Activated CD4-positive, CD25-positive, alpha-beta regulatory T cell treated with anti-CD3 and anti-CD28 coated beads, Interleukin-2, amount 50 U/mL, for 24 hours (primary cell): ENCODE data around the gene SCN8A.
A peak's percentile ranks its signal among the peaks of the same experiment; 100 is the strongest.
"Not testable (repeated sequence)": the region's sequence is repeated elsewhere in the genome, so short reads cannot be mapped to it uniquely, and the experiment has no call there.

ENCODE experiments used
- ATAC-seq, 2 donors: fragments of 150-1000 bp; cut with Tn5 transposase; one replicate each; pipeline ENCODE4 v1.10.0; 2021; ENCODE audit warnings: mild to moderate bottlenecking in 1 of 2, moderate library complexity in 1 of 2

The SCN8A gene

DNA sequence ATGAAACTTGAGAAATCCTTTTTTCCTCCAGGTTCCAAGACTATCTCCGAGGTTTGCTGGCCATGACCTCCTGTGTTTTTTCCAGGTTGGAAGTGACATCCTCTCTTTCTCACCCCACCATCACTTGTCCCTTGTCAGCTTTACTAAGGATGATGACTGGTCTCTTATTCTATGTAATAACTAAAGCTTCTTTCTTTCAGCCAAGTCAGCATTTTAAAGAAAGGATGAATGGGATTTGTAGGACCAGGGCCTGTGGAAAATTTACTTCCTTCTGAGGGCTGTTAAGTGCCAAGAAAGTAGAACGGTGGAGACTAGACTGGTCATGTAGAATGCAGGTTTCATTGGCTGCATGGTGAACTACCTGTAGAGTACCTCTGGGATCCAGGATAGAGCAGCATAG, 183.9 kb downstream of the SCN8A start:
- no peak for ATAC-seq

- no peak for ATAC-seq
These were observed 186.4 kb downstream of the SCN8A start for GRCh38 chr12:51777457-51777856.

- ATAC-seq, result no peak
These were observed 186.9 kb downstream of the SCN8A start for GRCh38 chr12:51777973-51778372.

- ATAC-seq, result no peak
These were observed 188.8 kb downstream of the SCN8A start for GRCh38 chr12:51779876-51780275.

GRCh38 chr12:51784688-51785087, 193.7 kb downstream of the SCN8A start:
- ATAC-seq, result no peak

DNA sequence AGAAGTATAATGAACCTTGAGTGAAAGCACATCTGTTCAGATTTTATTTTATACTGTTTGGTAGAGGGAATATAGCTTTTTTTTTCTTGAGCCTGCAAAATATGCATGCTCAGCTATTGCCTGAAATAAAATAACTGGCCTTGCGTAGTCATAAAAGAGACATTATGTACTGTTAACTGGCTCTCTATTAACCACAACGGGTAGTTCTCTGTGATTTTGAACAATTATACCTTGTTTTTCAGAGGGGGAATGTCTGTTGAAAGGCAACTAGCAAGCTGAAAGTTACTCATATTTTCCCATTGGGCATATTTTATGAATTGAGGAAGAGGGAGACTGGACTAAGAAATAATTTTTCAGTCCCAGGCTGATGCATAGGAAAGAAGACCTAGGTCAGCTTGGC, 194.9 kb downstream of the SCN8A start:
- ATAC-seq, result no peak

GRCh38 chr12:51788876-51789275, 197.8 kb downstream of the SCN8A start:
- ATAC-seq, result no peak

- ATAC-seq, result no peak
These were observed 201.4 kb downstream of the SCN8A start for GRCh38 chr12:51792417-51792816.

DNA sequence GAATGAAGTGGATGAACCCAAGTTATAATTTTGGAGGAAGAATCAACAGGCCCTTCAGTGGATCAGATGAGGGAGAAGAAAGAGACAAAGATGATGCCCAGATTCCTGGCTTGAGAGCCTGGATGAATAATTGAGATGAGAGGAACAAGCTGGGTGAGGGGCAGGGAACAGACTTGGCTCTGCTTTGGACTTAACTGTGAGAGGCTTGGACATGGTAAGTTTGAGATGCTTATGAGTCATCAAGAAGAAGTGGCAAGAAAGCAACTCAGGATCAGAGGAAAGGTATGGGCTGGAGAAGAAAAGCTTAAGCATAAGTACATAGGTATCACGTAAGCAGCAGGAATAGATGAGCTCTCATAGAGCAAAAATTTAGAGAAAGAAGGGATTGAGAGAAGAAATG, 202.2 kb downstream of the SCN8A start:
- ATAC-seq, result no peak

- ATAC-seq, result no peak
These were observed 206.3 kb downstream of the SCN8A start for GRCh38 chr12:51797301-51797700.

DNA sequence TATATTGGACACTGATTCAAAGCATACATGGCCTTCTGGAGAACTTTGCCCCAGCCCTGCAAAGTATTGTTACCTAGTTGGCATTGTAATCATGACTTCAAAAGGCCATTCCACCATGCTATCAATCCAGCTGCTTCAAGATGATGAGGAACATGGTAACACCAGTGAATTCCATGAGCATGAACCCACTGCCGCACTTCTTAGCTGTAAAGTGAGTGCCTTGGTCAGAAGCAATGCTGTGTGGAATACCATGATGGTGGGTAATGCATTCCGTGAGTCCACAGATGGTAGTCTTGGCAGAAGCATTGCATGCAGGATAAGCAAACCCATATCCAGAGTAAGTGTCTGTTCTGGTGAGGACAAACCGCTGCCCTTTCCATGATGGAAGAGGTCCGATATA, 207.0 kb downstream of the SCN8A start:
- not testable (repeated sequence) for ATAC-seq

DNA sequence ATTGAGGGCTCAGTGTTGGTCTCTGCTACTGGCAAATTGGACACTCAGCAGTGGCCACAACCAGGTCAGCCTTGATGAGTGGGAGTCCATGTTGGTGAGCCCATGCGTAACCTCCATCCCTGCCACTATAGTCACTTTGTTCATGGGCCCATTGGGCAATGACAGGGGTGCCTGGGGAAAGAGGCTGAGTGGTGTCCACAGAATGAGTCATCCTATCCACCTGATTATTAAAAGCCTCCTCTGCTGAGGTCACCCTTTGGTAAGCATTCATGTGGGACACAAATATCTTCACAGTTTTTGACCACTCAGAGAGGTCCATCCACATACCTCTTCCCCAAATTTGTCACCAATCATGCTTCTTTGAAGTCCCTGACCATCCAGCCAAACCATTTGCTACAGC, 207.5 kb downstream of the SCN8A start:
- ATAC-seq, result no peak

DNA sequence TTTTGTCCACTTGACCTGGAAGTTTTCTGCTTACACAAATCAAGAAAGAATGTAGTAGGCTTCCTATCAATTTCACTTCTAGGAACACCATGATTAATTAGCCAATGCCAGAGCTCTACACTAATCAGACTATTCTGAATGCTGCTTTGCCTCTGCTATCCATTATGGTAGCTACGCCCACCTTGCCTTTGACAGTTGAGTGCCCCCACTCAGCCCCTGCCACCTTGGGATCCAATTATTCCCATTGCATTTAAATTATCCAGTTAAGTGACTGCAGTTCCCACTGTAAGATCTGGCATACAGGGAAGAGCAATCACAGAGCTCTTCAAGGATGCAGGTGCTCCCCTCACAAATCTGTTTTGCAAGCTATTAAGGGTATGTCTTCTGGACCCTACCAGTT, 210.0 kb downstream of the SCN8A start:
- ATAC-seq, result no peak

GRCh38 chr12:51806896-51807295, 215.9 kb downstream of the SCN8A start:
- no peak for ATAC-seq

DNA sequence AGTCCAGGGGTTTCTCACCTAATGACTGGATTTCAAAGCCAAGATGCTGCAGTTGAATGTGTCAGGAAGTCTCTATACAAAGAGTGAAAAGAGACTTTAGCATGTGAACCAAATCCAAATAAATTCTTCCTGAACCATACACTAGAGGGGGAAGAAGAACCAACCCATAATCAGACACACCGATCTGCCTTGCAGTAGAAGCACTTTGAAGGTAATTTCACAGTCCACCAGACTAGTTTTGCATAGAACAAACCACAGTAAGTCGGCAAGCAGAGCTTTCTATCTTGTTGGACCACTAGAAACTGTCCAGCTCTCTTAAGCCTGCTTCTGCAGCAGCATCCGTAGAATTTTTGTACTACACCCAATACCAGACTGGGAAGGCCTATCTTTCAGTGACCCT, 218.2 kb downstream of the SCN8A start:
- no peak for ATAC-seq

DNA sequence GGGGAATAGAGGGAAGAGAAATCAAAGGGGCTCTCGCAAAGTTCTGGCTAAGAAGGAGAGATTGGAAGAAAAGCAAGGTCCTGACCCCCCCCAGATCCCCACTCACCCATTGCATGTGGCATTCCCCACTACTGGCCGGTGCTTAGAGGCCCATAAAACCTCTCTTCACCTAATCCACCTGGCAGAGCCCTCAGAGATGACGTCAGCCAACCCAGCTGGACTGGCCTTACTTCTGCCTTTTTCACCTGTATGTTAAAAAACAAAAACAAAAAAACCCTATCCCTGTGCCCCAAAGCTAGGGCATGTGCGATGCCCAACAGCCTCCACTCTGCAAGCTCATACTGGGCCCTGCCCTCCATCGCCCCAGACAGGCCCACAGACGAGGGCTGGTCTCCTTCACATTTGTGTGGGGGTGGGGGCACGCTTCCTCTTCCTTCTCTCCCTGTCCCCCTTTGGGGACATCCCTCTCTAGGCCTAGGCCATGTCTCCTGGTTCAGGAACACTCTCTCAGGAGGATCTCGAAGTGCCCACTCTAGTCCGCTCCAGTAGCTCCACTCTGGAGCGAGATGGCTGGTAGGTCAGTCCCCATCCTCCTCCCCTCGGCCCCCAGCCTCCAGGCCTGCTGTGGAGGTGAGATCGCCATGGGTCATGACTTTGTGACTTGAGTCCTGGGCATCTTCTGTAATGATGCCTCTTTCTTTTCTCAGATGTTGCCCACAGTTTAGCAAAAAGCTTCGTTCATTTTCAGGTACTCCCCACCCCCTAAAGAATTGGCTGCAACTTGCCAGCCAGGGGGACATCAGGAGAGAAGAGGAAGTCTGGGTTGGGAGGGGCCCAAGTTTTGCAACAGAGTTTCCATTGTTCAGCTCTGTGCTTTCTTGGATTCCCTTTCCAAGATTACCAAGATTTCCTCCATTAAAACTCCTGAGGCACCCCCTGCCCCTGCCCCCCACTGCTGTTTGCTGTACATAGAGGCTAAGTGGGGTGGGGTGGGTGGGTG, 220.5 kb downstream of the SCN8A start:
- ATAC-seq, result no peak

- ATAC-seq, result no peak
These were observed 221.8 kb downstream of the SCN8A start for GRCh38 chr12:51812871-51813270.

GRCh38 chr12:51813931-51814310, 222.9 kb downstream of the SCN8A start:
- ATAC-seq, result no peak

GRCh38 chr12:51814311-51815088, 223.5 kb downstream of the SCN8A start:
- ATAC-seq, result peak; percentile 84 to 90

- no peak for ATAC-seq
These were observed 224.5 kb downstream of the SCN8A start for GRCh38 chr12:51815571-51815970.

GRCh38 chr12:51817027-51817953, 226.3 kb downstream of the SCN8A start:
- ATAC-seq, result no peak

DNA sequence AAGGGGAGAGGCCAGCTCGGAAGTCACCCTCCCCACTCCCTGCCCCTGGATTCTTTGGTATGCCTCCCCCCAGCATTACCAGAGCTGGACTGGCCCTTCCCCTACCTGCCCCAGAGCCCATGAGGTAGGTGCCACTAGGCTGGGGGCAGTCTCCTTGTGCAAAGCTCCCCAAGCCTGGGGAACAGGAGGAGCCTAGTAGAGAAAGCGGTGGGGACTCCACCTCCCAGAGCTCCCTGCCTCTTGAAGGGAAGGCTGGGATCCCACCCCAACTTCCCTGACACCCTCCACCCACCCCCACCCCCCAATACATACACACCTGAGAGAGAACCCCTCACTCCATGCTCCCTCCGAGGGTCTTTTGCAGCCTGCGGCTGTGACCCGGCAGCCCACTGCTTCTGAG, 227.1 kb downstream of the SCN8A start:
- ATAC-seq, result no peak
